Right lobe of liver (tissue), 4 donors: ENCODE data around the gene HMGCS2.

Experiments used
- CTCF ChIP-seq, 4 donors: fragments of 200-600 bp in 3 of 4; fragments of 450-650 bp in 1 of 4; IDR thresholded peaks; one replicate each; pipeline versions ENCODE4 v1.5.1 to v1.8.0; 2016 to 2022; ENCODE audit warnings: antibody characterized with exemption in 4 of 4, mild to moderate bottlenecking in 2 of 4
- POLR2A ChIP-seq: fragments of 450-650 bp; IDR thresholded peaks from one replicate; pipeline ENCODE4 v1.6.1; 2017; ENCODE audit warnings: antibody characterized with exemption, mild to moderate bottlenecking
- donor health status: DM: no; HTN: no; CAD: no.
- donor health status: DM: no; HTN: no; CAD: no.
- donor health status: DM: no; HTN: yes; CAD: no.

DNA sequence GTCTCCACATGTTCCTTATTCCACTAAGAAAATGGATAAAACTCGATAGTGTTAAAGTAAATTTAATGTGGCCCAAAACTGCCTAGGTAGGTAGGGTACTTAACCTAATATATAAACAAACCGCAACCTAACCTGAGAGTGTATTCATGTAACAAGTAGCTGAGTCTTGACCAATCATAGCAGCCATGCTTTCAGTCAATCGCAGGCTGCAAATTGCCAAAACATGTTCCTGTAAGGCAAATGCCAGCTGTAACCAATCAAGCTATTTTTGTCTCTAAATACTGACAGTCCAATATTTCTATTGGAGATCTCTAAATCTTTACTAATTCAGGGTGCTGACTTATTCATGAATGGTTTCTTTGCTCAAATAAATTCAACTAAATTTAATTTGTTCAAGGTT, 3.1 kb upstream of the HMGCS2 start:
- TF ChIP-seq CTCF (IDR thresholded peaks at IDR 0.05): no peak
- no peak for TF ChIP-seq POLR2A
